HG02852 (cell line): ENCODE data around the gene NR2C1.
A peak's percentile ranks its signal among the peaks of the same experiment; 100 is the strongest.
"Not testable (repeated sequence)": the region's sequence is repeated elsewhere in the genome, so short reads cannot be mapped to it uniquely, and the experiment has no call there.

Experiments used
- ATAC-seq: cut with Tn5 transposase; IDR thresholded peaks from one replicate; pipeline ENCODE4 v1.9.1; 2021; ENCODE audit warnings: mild to moderate bottlenecking, moderate library complexity; ENCODE audit not compliant: unreplicated experiment

NR2C1 gene

GRCh38 chr12:95072900-95073697 is at the start of gene NR2C1:
Gene NR2C1 (minus strand): TSS chr12:95073618. CDS start chr12:95067384, 6,234 bp downstream.
- ATAC-seq: peak; percentile 92

GRCh38 chr12:95118788-95119179 is 45.4 kb upstream of the NR2C1 start:
- ATAC-seq: no peak

- no peak for ATAC-seq
Measured at GRCh38 chr12:95118138-95118787, 44.8 kb upstream of the NR2C1 start.

- peak; percentile 76 for ATAC-seq
Measured at GRCh38 chr12:95117178-95117599, 43.8 kb upstream of the NR2C1 start.

GRCh38 chr12:95116773-95117172 is 43.4 kb upstream of the NR2C1 start:
- ATAC-seq: peak; percentile 77

- ATAC-seq: no peak
Measured at GRCh38 chr12:95116341-95116740, 42.9 kb upstream of the NR2C1 start.

GRCh38 chr12:95115641-95116040 is 42.2 kb upstream of the NR2C1 start:
- ATAC-seq: no peak

GRCh38 chr12:95114766-95115405 is 41.5 kb upstream of the NR2C1 start:
- no peak for ATAC-seq

GRCh38 chr12:95107362-95107761 is 33.9 kb upstream of the NR2C1 start:
- no peak for ATAC-seq

GRCh38 chr12:95105540-95105939 is 32.1 kb upstream of the NR2C1 start:
- ATAC-seq: no peak

GRCh38 chr12:95104919-95105452 is 31.6 kb upstream of the NR2C1 start:
- no peak for ATAC-seq

- ATAC-seq: peak; percentile 94
Measured at GRCh38 chr12:95102916-95103671, 29.7 kb upstream of the NR2C1 start.

GRCh38 chr12:95101957-95102356 is 28.5 kb upstream of the NR2C1 start:
- ATAC-seq: not testable (repeated sequence)

GRCh38 chr12:95100264-95101190 is 27.1 kb upstream of the NR2C1 start:
- no peak for ATAC-seq

- no peak for ATAC-seq
Measured at GRCh38 chr12:95099270-95099790, 25.9 kb upstream of the NR2C1 start.

GRCh38 chr12:95096852-95097251 is 23.4 kb upstream of the NR2C1 start:
- ATAC-seq: no peak

GRCh38 chr12:95096378-95096777 is 23.0 kb upstream of the NR2C1 start:
- ATAC-seq: no peak

GRCh38 chr12:95095866-95096265 is 22.4 kb upstream of the NR2C1 start:
- not testable (repeated sequence) for ATAC-seq

GRCh38 chr12:95089462-95089861 is 16.0 kb upstream of the NR2C1 start:
- ATAC-seq: no peak
